ENCODE measurements around the gene EFCAB12. TPM values are rescaled to one million over a fixed set of nuclear protein-coding genes. Genes with fewer than 3 reads are reported as not detected.

The EFCAB12 gene
- total and polyA plus RNA-seq, 2 donors (not counting 3 experiments of a cell fraction or from before 2014, with no cell fraction given) = 0.15 to 0.49 TPM

- Histone ChIP-seq H3K9me3 (replicated peaks; ENCODE audit: control insufficient read depth, insufficient read depth, low read length) (no peaks in the 10 kb centered on the region), H3K27me3 (ENCODE audit: control insufficient read depth in 2 of 2, insufficient read depth in 2 of 2, low read length in 2 of 2) (no peaks in the 10 kb centered on the region), H3K27ac (ENCODE audit: insufficient read depth, low read depth, low read length) (no peak overlapping the region), H3K36me3 (ENCODE audit: control insufficient read depth in 2 of 2, extremely low read depth in 1 of 2, insufficient read depth in 2 of 2, low read length in 2 of 2) (peaks cover 9 to 21% of the 10 kb centered on the region in 2 experiments), H4K20me1 (replicated peaks; ENCODE audit: control insufficient read depth, extremely low read depth, insufficient read depth, low read length) (no peaks in the 10 kb centered on the region), H3K79me2 (ENCODE audit: control insufficient read depth, insufficient read depth, low read length) (no peaks in the 10 kb centered on the region), H3K9me1 (replicated peaks; ENCODE audit: control insufficient read depth, extremely low read depth, insufficient read depth, low read length) (no peaks in the 10 kb centered on the region), H3K9ac (replicated peaks; ENCODE audit: extremely low read depth, insufficient read depth, low read length) (no peak overlapping the region), H3K4me2 (ENCODE audit: insufficient read depth, low read length) (no peak overlapping the region), H3K4me1 (ENCODE audit: control insufficient read depth, extremely low read depth, insufficient read depth, low read length) (no peaks in the 10 kb centered on the region), H3K4me3 (replicated peaks in 1 of 3; ENCODE audit: insufficient read depth in 1 of 3, low read depth in 1 of 3, low read length in 3 of 3) (no peak overlapping the region), H2AFZ (ENCODE audit: low read depth, low read length) (no peak overlapping the region)
- dilution Hi-C loops (cut with MboI; ENCODE audit: extremely low pct_ligation_motif_present, low sequenced_read_pairs) (no loop called here), intact Hi-C loops (cut with micrococcal nuclease) (no loop called here)
- BruUV-seq (replicated peaks) = no TSS peak
- FAIRE-seq (no peak), DNase-seq (ENCODE audit: low read depth, low spot score) (no peak)
- TF ChIP-seq EZH2 (IDR thresholded peaks at IDR 0.05; ENCODE audit: borderline replicate concordance, low read depth, low read length, severe bottlenecking) (no peak), FOS (IDR thresholded peaks at IDR 0.05; ENCODE audit: borderline replicate concordance, insufficient read depth, low read length) (no peak), POLR2AphosphoS5 (IDR thresholded peaks at IDR 0.05; ENCODE audit: insufficient read depth, low read depth, low read length) (no peak), GATA2 (IDR thresholded peaks at IDR 0.05; ENCODE audit: insufficient read depth, insufficient read length, low read depth, low read length) (no peak), JUN (IDR thresholded peaks at IDR 0.05; ENCODE audit: borderline replicate concordance, insufficient read depth, insufficient read length, low read depth) (no peak), MYC (IDR thresholded peaks at IDR 0.05; ENCODE audit: low read depth, low read length) (no peak), POLR2A (IDR thresholded peaks at IDR 0.05; ENCODE audit: low read depth, low read length) (no peak)
- TF ChIP-seq, protein P1, sequence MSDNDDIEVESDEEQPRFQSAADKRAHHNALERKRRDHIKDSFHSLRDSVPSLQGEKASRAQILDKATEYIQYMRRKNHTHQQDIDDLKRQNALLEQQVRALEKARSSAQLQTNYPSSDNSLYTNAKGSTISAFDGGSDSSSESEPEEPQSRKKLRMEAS (IDR thresholded peaks at IDR 0.05; ENCODE audit: insufficient read depth, insufficient read length) = no peak
- TF ChIP-seq, protein P2, sequence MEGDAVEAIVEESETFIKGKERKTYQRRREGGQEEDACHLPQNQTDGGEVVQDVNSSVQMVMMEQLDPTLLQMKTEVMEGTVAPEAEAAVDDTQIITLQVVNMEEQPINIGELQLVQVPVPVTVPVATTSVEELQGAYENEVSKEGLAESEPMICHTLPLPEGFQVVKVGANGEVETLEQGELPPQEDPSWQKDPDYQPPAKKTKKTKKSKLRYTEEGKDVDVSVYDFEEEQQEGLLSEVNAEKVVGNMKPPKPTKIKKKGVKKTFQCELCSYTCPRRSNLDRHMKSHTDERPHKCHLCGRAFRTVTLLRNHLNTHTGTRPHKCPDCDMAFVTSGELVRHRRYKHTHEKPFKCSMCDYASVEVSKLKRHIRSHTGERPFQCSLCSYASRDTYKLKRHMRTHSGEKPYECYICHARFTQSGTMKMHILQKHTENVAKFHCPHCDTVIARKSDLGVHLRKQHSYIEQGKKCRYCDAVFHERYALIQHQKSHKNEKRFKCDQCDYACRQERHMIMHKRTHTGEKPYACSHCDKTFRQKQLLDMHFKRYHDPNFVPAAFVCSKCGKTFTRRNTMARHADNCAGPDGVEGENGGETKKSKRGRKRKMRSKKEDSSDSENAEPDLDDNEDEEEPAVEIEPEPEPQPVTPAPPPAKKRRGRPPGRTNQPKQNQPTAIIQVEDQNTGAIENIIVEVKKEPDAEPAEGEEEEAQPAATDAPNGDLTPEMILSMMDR (IDR thresholded peaks at IDR 0.05; ENCODE audit: extremely low read depth in 1 of 2, insufficient read depth in 1 of 2, low read depth in 1 of 2, low read length in 2 of 2) = no peak
- POLR2A ChIA-PET = no interaction called here
- CTCF ChIA-PET = interaction anchor here (1.4 kb wide), 1 partner anchor 17 kb away, joined by 4 read pairs; no protein-coding TSS in a partner anchor
Observed at GRCh38 chr3:129473067-129473768, 44.8 kb upstream of the EFCAB12 start.

Measured in endothelial cell of umbilical vein (primary cell).